GM23338 (cell line): ENCODE measurements around the gene MEOX2.

Source experiments
- CREB1 ChIP-seq: fragments of 250-450 bp; sonication (Bioruptor Pico); IDR thresholded peaks from 2 replicates; pipeline ENCODE4 v1.5.0; 2020; ENCODE audit warnings: low read depth, mild to moderate bottlenecking, moderate library complexity
- EZH2 ChIP-seq: fragments of 200-600 bp; sonication (generic); IDR thresholded peaks from one replicate; pipeline ENCODE4 v1.8.0; 2017; ENCODE audit warnings: antibody characterized with exemption, mild to moderate bottlenecking, low read depth; ENCODE audit not compliant: unreplicated experiment
- EZH2phosphoT487 ChIP-seq: fragments of 200-600 bp; sonication (generic); IDR thresholded peaks from one replicate; pipeline ENCODE4 v1.8.1; 2018; ENCODE audit warnings: antibody characterized with exemption; ENCODE audit not compliant: unreplicated experiment
- JUNB ChIP-seq: IDR thresholded peaks from one replicate; pipeline ENCODE4 v1.6.1; 2016; ENCODE audit warnings: antibody characterized with exemption; ENCODE audit not compliant: unreplicated experiment
- NANOG ChIP-seq: IDR thresholded peaks from 2 replicates; pipeline ENCODE4 v1.6.1; 2016; ENCODE audit warnings: antibody characterized with exemption, borderline replicate concordance
- POLR2AphosphoS5 ChIP-seq: IDR thresholded peaks from 2 replicates; pipeline ENCODE4 v1.6.1; 2016; ENCODE audit warnings: antibody characterized with exemption, low read depth
- ZNF114 ChIP-seq: fragments of 250-450 bp; sonication (Bioruptor Pico); IDR thresholded peaks from 2 replicates; pipeline ENCODE4 v1.5.0; 2020; ENCODE audit warnings: mild to moderate bottlenecking, moderate library complexity
- ZNF331 ChIP-seq: fragments of 250-450 bp; sonication (Bioruptor Pico); IDR thresholded peaks from 2 replicates; pipeline ENCODE4 v1.5.0; 2020; ENCODE audit warnings: low read depth, mild to moderate bottlenecking, moderate library complexity
- TF ChIP-seq, protein P1 (sequence below), 2 experiments: fragments of 200-600 bp in 1 of 2; sonication (generic) in 1 of 2; conservative IDR thresholded peaks; 2 replicates each; pipeline versions ENCODE4 v1.5.1 to v1.6.1; 2016 to 2017; ENCODE audit warnings: antibody characterized with exemption in 2 of 2, low read depth in 2 of 2, mild to moderate bottlenecking in 2 of 2, moderate library complexity in 1 of 2
- TF ChIP-seq, protein P2 (sequence below): IDR thresholded peaks from one replicate; pipeline ENCODE4 v1.6.1; 2018; ENCODE audit warnings: antibody characterized with exemption; ENCODE audit not compliant: unreplicated experiment
- TF ChIP-seq, protein P3 (sequence below): IDR thresholded peaks from 2 replicates; pipeline ENCODE4 v1.6.1; 2016; ENCODE audit warnings: antibody characterized with exemption
- TF ChIP-seq, protein P4 (sequence below): fragments of 250-450 bp; sonication (Bioruptor Pico); IDR thresholded peaks from 2 replicates; pipeline ENCODE4 v1.5.0; 2020; ENCODE audit warnings: mild to moderate bottlenecking, moderate library complexity

DNA sequence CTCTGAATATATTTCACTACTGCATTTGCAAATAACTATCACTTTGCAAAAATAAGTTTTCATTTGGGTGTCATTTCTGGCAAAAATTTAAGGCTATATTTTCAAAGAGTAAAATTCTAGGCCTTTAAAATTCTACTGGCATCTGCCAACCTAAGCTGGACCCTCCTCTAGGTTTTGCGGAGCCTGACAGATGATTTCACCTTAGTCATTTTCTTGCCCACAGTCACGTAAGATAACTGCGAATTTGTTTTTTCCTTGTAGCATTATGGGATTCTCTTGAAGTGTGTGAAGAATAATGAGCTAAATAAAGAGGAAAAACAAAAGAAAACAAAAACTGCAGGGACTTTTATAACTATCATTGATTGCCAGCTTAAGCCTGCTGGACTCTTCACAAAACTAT is 7.8 kb downstream of the MEOX2 start:
- TF ChIP-seq EZH2phosphoT487 (no peak), EZH2 (no peak), POLR2AphosphoS5 (no peak), CREB1 (CRISPR knock-in tag) (no peak), JUNB (no peak), NANOG (no peak), ZNF331 (CRISPR knock-in tag) (no peak), ZNF114 (CRISPR knock-in tag) (no peak)
- TF ChIP-seq, protein P1, sequence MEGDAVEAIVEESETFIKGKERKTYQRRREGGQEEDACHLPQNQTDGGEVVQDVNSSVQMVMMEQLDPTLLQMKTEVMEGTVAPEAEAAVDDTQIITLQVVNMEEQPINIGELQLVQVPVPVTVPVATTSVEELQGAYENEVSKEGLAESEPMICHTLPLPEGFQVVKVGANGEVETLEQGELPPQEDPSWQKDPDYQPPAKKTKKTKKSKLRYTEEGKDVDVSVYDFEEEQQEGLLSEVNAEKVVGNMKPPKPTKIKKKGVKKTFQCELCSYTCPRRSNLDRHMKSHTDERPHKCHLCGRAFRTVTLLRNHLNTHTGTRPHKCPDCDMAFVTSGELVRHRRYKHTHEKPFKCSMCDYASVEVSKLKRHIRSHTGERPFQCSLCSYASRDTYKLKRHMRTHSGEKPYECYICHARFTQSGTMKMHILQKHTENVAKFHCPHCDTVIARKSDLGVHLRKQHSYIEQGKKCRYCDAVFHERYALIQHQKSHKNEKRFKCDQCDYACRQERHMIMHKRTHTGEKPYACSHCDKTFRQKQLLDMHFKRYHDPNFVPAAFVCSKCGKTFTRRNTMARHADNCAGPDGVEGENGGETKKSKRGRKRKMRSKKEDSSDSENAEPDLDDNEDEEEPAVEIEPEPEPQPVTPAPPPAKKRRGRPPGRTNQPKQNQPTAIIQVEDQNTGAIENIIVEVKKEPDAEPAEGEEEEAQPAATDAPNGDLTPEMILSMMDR (conservative IDR thresholded peaks at IDR 0.05; ENCODE audit: low read depth in 2 of 2): no peak
- TF ChIP-seq, protein P2, sequence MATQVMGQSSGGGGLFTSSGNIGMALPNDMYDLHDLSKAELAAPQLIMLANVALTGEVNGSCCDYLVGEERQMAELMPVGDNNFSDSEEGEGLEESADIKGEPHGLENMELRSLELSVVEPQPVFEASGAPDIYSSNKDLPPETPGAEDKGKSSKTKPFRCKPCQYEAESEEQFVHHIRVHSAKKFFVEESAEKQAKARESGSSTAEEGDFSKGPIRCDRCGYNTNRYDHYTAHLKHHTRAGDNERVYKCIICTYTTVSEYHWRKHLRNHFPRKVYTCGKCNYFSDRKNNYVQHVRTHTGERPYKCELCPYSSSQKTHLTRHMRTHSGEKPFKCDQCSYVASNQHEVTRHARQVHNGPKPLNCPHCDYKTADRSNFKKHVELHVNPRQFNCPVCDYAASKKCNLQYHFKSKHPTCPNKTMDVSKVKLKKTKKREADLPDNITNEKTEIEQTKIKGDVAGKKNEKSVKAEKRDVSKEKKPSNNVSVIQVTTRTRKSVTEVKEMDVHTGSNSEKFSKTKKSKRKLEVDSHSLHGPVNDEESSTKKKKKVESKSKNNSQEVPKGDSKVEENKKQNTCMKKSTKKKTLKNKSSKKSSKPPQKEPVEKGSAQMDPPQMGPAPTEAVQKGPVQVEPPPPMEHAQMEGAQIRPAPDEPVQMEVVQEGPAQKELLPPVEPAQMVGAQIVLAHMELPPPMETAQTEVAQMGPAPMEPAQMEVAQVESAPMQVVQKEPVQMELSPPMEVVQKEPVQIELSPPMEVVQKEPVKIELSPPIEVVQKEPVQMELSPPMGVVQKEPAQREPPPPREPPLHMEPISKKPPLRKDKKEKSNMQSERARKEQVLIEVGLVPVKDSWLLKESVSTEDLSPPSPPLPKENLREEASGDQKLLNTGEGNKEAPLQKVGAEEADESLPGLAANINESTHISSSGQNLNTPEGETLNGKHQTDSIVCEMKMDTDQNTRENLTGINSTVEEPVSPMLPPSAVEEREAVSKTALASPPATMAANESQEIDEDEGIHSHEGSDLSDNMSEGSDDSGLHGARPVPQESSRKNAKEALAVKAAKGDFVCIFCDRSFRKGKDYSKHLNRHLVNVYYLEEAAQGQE: no peak
- TF ChIP-seq, protein P3, sequence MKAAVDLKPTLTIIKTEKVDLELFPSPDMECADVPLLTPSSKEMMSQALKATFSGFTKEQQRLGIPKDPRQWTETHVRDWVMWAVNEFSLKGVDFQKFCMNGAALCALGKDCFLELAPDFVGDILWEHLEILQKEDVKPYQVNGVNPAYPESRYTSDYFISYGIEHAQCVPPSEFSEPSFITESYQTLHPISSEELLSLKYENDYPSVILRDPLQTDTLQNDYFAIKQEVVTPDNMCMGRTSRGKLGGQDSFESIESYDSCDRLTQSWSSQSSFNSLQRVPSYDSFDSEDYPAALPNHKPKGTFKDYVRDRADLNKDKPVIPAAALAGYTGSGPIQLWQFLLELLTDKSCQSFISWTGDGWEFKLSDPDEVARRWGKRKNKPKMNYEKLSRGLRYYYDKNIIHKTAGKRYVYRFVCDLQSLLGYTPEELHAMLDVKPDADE: no peak
- TF ChIP-seq, protein P4, sequence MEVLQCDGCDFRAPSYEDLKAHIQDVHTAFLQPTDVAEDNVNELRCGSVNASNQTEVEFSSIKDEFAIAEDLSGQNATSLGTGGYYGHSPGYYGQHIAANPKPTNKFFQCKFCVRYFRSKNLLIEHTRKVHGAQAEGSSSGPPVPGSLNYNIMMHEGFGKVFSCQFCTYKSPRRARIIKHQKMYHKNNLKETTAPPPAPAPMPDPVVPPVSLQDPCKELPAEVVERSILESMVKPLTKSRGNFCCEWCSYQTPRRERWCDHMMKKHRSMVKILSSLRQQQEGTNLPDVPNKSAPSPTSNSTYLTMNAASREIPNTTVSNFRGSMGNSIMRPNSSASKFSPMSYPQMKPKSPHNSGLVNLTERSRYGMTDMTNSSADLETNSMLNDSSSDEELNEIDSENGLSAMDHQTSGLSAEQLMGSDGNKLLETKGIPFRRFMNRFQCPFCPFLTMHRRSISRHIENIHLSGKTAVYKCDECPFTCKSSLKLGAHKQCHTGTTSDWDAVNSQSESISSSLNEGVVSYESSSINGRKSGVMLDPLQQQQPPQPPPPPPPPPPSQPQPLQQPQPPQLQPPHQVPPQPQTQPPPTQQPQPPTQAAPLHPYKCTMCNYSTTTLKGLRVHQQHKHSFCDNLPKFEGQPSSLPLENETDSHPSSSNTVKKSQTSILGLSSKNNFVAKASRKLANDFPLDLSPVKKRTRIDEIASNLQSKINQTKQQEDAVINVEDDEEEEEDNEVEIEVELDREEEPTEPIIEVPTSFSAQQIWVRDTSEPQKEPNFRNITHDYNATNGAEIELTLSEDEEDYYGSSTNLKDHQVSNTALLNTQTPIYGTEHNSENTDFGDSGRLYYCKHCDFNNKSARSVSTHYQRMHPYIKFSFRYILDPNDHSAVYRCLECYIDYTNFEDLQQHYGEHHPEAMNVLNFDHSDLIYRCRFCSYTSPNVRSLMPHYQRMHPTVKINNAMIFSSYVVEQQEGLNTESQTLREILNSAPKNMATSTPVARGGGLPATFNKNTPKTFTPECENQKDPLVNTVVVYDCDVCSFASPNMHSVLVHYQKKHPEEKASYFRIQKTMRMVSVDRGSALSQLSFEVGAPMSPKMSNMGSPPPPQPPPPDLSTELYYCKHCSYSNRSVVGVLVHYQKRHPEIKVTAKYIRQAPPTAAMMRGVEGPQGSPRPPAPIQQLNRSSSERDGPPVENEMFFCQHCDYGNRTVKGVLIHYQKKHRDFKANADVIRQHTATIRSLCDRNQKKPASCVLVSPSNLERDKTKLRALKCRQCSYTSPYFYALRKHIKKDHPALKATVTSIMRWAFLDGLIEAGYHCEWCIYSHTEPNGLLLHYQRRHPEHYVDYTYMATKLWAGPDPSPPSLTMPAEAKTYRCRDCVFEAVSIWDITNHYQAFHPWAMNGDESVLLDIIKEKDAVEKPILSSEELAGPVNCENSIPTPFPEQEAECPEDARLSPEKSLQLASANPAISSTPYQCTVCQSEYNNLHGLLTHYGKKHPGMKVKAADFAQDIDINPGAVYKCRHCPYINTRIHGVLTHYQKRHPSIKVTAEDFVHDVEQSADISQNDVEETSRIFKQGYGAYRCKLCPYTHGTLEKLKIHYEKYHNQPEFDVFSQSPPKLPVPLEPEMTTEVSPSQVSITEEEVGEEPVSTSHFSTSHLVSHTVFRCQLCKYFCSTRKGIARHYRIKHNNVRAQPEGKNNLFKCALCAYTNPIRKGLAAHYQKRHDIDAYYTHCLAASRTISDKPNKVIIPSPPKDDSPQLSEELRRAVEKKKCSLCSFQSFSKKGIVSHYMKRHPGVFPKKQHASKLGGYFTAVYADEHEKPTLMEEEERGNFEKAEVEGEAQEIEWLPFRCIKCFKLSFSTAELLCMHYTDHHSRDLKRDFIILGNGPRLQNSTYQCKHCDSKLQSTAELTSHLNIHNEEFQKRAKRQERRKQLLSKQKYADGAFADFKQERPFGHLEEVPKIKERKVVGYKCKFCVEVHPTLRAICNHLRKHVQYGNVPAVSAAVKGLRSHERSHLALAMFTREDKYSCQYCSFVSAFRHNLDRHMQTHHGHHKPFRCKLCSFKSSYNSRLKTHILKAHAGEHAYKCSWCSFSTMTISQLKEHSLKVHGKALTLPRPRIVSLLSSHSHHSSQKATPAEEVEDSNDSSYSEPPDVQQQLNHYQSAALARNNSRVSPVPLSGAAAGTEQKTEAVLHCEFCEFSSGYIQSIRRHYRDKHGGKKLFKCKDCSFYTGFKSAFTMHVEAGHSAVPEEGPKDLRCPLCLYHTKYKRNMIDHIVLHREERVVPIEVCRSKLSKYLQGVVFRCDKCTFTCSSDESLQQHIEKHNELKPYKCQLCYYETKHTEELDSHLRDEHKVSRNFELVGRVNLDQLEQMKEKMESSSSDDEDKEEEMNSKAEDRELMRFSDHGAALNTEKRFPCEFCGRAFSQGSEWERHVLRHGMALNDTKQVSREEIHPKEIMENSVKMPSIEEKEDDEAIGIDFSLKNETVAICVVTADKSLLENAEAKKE: no peak
